ENCODE results near the gene ATP6V1B1.

The ATP6V1B1 gene

GRCh38 chr2:70906439-70907005, 29.2 kb upstream of the ATP6V1B1 start:
- peaks cover 0 to 2% (median 0%) of the 10 kb centered on the region in 5 experiments for H3K9me3 ChIP-seq (ENCODE audit: control extremely low read depth in 1 of 5, control insufficient read depth in 4 of 5, insufficient read depth in 2 of 5, low read depth in 1 of 5, low read length in 4 of 5)
- no peaks in the 10 kb centered on the region for H3K36me3 ChIP-seq (ENCODE audit: control insufficient read depth in 4 of 4, insufficient read depth in 4 of 4, low read length in 3 of 4)
- POLR2A ChIA-PET = no interaction called here
- peaks cover 39 to 98% (median 66%) of the 10 kb centered on the region in 5 experiments for H3K27me3 ChIP-seq (replicated peaks in 2 of 5; ENCODE audit: control insufficient read depth in 4 of 5, insufficient read depth in 5 of 5, low read length in 4 of 5)
- no peak overlapping the region for H3K4me3 ChIP-seq (ENCODE audit: control insufficient read depth in 1 of 7, extremely low read depth in 1 of 7, insufficient read depth in 4 of 7, low read depth in 2 of 7, low read length in 6 of 7)
- CTCF ChIA-PET = interaction anchor here (1.1 kb wide), 1 partner anchor 12 kb away, joined by 3 read pairs; no protein-coding TSS in a partner anchor
- WGBS (ENCODE audit: insufficient coverage) = 5% methylated on average over 15 of the region's 16 CpGs
- DNase-seq = no peak
- H3K4me1 ChIP-seq (ENCODE audit: control extremely low read depth in 1 of 4, control insufficient read depth in 4 of 4, insufficient read depth in 4 of 4, low read length in 3 of 4) = peaks cover 0 to 15% (median 6%) of the 10 kb centered on the region in 4 experiments
- H3K27ac ChIP-seq (ENCODE audit: insufficient read depth in 1 of 2, low read depth in 1 of 2, low read length in 2 of 2, poor library complexity in 1 of 2, severe bottlenecking in 2 of 2) = no peak overlapping the region

- 5% methylated on average over 39 of the region's 40 CpGs for WGBS (ENCODE audit: insufficient coverage)
- ChIA-PET CTCF (interaction anchor here (1.1 to 1.3 kb wide), 3 partner anchors 12 to 37 kb away, joined by 3 to 5 read pairs (median 3); no protein-coding TSS in a partner anchor), POLR2A (interaction anchor here (0.6 kb wide), 1 partner anchor 1909 kb away, joined by 3 read pairs; no protein-coding TSS in a partner anchor)
- Histone ChIP-seq H3K4me1 (ENCODE audit: control extremely low read depth in 1 of 4, control insufficient read depth in 4 of 4, insufficient read depth in 4 of 4, low read length in 3 of 4) (peaks cover 0 to 13% (median 4%) of the 10 kb centered on the region in 4 experiments), H3K4me3 (ENCODE audit: control insufficient read depth in 1 of 7, extremely low read depth in 1 of 7, insufficient read depth in 4 of 7, low read depth in 2 of 7, low read length in 6 of 7) (peak overlapping the region in 2 of 7 experiments; percentile 6 to 24), H3K9me3 (ENCODE audit: control extremely low read depth in 1 of 5, control insufficient read depth in 4 of 5, insufficient read depth in 2 of 5, low read depth in 1 of 5, low read length in 4 of 5) (peaks cover 0 to 2% (median 0%) of the 10 kb centered on the region in 5 experiments), H3K36me3 (ENCODE audit: control insufficient read depth in 4 of 4, insufficient read depth in 4 of 4, low read length in 3 of 4) (no peaks in the 10 kb centered on the region), H3K27ac (ENCODE audit: insufficient read depth in 1 of 2, low read depth in 1 of 2, low read length in 2 of 2, poor library complexity in 1 of 2, severe bottlenecking in 2 of 2) (no peak overlapping the region), H3K27me3 (replicated peaks in 2 of 5; ENCODE audit: control insufficient read depth in 4 of 5, insufficient read depth in 5 of 5, low read length in 4 of 5) (peaks cover 36 to 97% (median 67%) of the 10 kb centered on the region in 5 experiments)
- DNase-seq = no peak
These were observed 28.3 kb upstream of the ATP6V1B1 start for GRCh38 chr2:70907130-70908057.

DNA sequence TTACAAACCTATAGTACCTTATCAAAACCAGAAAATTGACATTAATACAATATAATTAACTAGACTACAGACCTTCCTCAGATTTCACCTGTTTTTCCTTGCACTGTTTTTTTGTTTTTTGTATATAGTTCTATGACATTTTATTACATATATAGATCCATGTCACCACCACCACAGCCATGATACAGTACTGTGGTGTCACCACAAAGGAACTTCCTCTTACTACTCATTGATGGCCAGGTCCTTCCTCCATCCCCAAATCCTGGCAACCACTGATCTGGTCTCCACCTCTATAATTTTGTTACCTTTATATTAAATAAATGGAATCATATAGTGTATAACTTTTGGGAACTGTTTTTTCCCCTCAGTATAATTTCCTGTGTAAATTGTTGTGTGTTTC, 19.4 kb upstream of the ATP6V1B1 start:
- POLR2A ChIA-PET = no interaction called here

GRCh38 chr2:70918016-70918415, 17.7 kb upstream of the ATP6V1B1 start:
- 69% methylated on average over 2 of the region's 2 CpGs for WGBS (ENCODE audit: insufficient coverage)
- Histone ChIP-seq H3K4me3 (ENCODE audit: control insufficient read depth in 1 of 7, extremely low read depth in 1 of 7, insufficient read depth in 4 of 7, low read depth in 2 of 7, low read length in 6 of 7) (no peak overlapping the region), H3K36me3 (ENCODE audit: control insufficient read depth in 4 of 4, insufficient read depth in 4 of 4, low read length in 3 of 4) (no peaks in the 10 kb centered on the region), H3K27ac (ENCODE audit: insufficient read depth in 1 of 2, low read depth in 1 of 2, low read length in 2 of 2, poor library complexity in 1 of 2, severe bottlenecking in 2 of 2) (no peak overlapping the region), H3K27me3 (replicated peaks in 2 of 5; ENCODE audit: control insufficient read depth in 4 of 5, insufficient read depth in 5 of 5, low read length in 4 of 5) (peaks cover 0 to 38% (median 14%) of the 10 kb centered on the region in 5 experiments), H3K9me3 (ENCODE audit: control extremely low read depth in 1 of 5, control insufficient read depth in 4 of 5, insufficient read depth in 2 of 5, low read depth in 1 of 5, low read length in 4 of 5) (peaks cover 0 to 7% (median 0%) of the 10 kb centered on the region in 5 experiments), H3K4me1 (ENCODE audit: control extremely low read depth in 1 of 4, control insufficient read depth in 4 of 4, insufficient read depth in 4 of 4, low read length in 3 of 4) (no peaks in the 10 kb centered on the region)
- DNase-seq = no peak
- ChIA-PET CTCF (interaction anchor here (0.6 to 15.9 kb wide), 9 partner anchors 9 to 262 kb away, joined by 3 to 169 read pairs (median 4); no protein-coding TSS in a partner anchor), POLR2A (no interaction called here)

More for the DNA sequence above, 19.4 kb upstream of the ATP6V1B1 start:
- H3K27ac ChIP-seq (ENCODE audit: insufficient read depth in 1 of 2, low read depth in 1 of 2, low read length in 2 of 2, poor library complexity in 1 of 2, severe bottlenecking in 2 of 2) = no peak overlapping the region
- H3K4me3 ChIP-seq (ENCODE audit: control insufficient read depth in 1 of 7, extremely low read depth in 1 of 7, insufficient read depth in 4 of 7, low read depth in 2 of 7, low read length in 6 of 7) = no peak overlapping the region
- H3K4me1 ChIP-seq (ENCODE audit: control extremely low read depth in 1 of 4, control insufficient read depth in 4 of 4, insufficient read depth in 4 of 4, low read length in 3 of 4) = no peaks in the 10 kb centered on the region
- H3K36me3 ChIP-seq (ENCODE audit: control insufficient read depth in 4 of 4, insufficient read depth in 4 of 4, low read length in 3 of 4) = no peaks in the 10 kb centered on the region
- peaks cover 0 to 7% (median 0%) of the 10 kb centered on the region in 5 experiments for H3K9me3 ChIP-seq (ENCODE audit: control extremely low read depth in 1 of 5, control insufficient read depth in 4 of 5, insufficient read depth in 2 of 5, low read depth in 1 of 5, low read length in 4 of 5)
- DNase-seq = peak in 2 of 3 donors; percentile 54 to 55
- CTCF ChIA-PET = interaction anchor here (1.1 to 15.9 kb wide), 6 partner anchors 9 to 44 kb away, joined by 3 to 169 read pairs (median 5); no protein-coding TSS in a partner anchor
- peaks cover 5 to 54% (median 21%) of the 10 kb centered on the region in 5 experiments for H3K27me3 ChIP-seq (replicated peaks in 2 of 5; ENCODE audit: control insufficient read depth in 4 of 5, insufficient read depth in 5 of 5, low read length in 4 of 5)

DNA sequence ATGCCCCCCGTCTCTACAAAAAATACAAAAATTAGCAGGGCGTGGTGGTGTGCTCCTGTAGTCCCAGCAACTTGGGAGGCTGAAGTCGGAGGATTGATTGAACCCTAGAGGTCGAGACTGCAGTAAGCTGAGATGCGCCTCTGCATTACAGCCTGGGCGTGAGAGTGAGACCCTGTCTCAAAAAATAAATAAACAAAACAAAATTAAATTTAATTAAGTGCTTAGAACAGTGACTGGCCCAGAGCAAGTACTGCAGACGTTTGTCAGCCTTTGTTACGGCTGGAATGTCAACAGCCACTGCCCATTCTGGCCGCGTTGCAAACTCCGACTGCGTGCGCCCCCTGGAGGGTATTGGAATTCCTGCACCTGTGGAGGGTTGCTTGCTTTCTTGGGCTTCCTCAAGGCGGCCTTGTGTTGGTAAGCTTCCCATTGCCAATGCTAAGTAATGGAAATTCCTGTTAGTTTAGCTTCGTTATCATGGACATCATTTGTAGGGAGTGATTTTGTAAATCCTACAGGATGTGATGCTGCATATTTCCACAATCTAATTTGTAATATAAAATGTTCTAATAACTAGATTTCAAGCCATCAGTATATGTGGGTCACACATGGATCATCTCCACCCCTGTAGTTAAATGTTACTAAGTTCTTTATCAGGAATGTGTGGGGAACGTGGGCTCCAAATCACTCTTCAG, 15.9 kb upstream of the ATP6V1B1 start:
- H3K4me3 ChIP-seq (ENCODE audit: control insufficient read depth in 1 of 7, extremely low read depth in 1 of 7, insufficient read depth in 4 of 7, low read depth in 2 of 7, low read length in 6 of 7) = no peak overlapping the region
- ChIA-PET CTCF (interaction anchor here (0.9 to 15.9 kb wide), 11 partner anchors 8 to 125 kb away, joined by 3 to 169 read pairs (median 6); no protein-coding TSS in a partner anchor), POLR2A (no interaction called here)
- 32% methylated on average over 14 of the region's 16 CpGs for WGBS (ENCODE audit: insufficient coverage)
- peak; percentile 73 to 83 (median 74) for DNase-seq
- H3K27me3 ChIP-seq (replicated peaks in 2 of 5; ENCODE audit: control insufficient read depth in 4 of 5, insufficient read depth in 5 of 5, low read length in 4 of 5) = peaks cover 0 to 24% (median 10%) of the 10 kb centered on the region in 5 experiments
- no peak overlapping the region for H3K27ac ChIP-seq (ENCODE audit: insufficient read depth in 1 of 2, low read depth in 1 of 2, low read length in 2 of 2, poor library complexity in 1 of 2, severe bottlenecking in 2 of 2)
- H3K4me1 ChIP-seq (ENCODE audit: control extremely low read depth in 1 of 4, control insufficient read depth in 4 of 4, insufficient read depth in 4 of 4, low read length in 3 of 4) = no peaks in the 10 kb centered on the region
- H3K9me3 ChIP-seq (ENCODE audit: control extremely low read depth in 1 of 5, control insufficient read depth in 4 of 5, insufficient read depth in 2 of 5, low read depth in 1 of 5, low read length in 4 of 5) = peaks cover 0 to 7% (median 0%) of the 10 kb centered on the region in 5 experiments
- H3K36me3 ChIP-seq (ENCODE audit: control insufficient read depth in 4 of 4, insufficient read depth in 4 of 4, low read length in 3 of 4) = no peaks in the 10 kb centered on the region

- WGBS (ENCODE audit: insufficient coverage) = 88% methylated on average over 1 of the region's 3 CpGs
- Histone ChIP-seq H3K4me3 (ENCODE audit: control insufficient read depth in 1 of 7, extremely low read depth in 1 of 7, insufficient read depth in 4 of 7, low read depth in 2 of 7, low read length in 6 of 7) (no peak overlapping the region), H3K27me3 (replicated peaks in 2 of 5; ENCODE audit: control insufficient read depth in 4 of 5, insufficient read depth in 5 of 5, low read length in 4 of 5) (peaks cover 0 to 19% (median 9%) of the 10 kb centered on the region in 5 experiments), H3K27ac (ENCODE audit: insufficient read depth in 1 of 2, low read depth in 1 of 2, low read length in 2 of 2, poor library complexity in 1 of 2, severe bottlenecking in 2 of 2) (no peak overlapping the region), H3K4me1 (ENCODE audit: control extremely low read depth in 1 of 4, control insufficient read depth in 4 of 4, insufficient read depth in 4 of 4, low read length in 3 of 4) (no peaks in the 10 kb centered on the region), H3K9me3 (ENCODE audit: control extremely low read depth in 1 of 5, control insufficient read depth in 4 of 5, insufficient read depth in 2 of 5, low read depth in 1 of 5, low read length in 4 of 5) (peaks cover 0 to 7% (median 0%) of the 10 kb centered on the region in 5 experiments), H3K36me3 (ENCODE audit: control insufficient read depth in 4 of 4, insufficient read depth in 4 of 4, low read length in 3 of 4) (no peaks in the 10 kb centered on the region)
- POLR2A ChIA-PET = no interaction called here
- DNase-seq = no peak
- CTCF ChIA-PET = interaction anchor here (0.8 to 15.9 kb wide), 15 partner anchors 8 to 264 kb away, joined by 3 to 169 read pairs (median 3); partner anchors contain the start of gene FIGLA
These were observed 15.4 kb upstream of the ATP6V1B1 start for GRCh38 chr2:70920367-70920715.
